ENCODE data around the gene TNFAIP8L3. TPM values are rescaled to one million over a fixed set of nuclear protein-coding genes. Genes with fewer than 3 reads are reported as not detected.

Gene TNFAIP8L3
- total and polyA plus RNA-seq, 9 of the 15 experiments (the other 6 are each of a cell fraction or from before 2014, with no cell fraction given), result 0.13 TPM; not detected in 8

DNA sequence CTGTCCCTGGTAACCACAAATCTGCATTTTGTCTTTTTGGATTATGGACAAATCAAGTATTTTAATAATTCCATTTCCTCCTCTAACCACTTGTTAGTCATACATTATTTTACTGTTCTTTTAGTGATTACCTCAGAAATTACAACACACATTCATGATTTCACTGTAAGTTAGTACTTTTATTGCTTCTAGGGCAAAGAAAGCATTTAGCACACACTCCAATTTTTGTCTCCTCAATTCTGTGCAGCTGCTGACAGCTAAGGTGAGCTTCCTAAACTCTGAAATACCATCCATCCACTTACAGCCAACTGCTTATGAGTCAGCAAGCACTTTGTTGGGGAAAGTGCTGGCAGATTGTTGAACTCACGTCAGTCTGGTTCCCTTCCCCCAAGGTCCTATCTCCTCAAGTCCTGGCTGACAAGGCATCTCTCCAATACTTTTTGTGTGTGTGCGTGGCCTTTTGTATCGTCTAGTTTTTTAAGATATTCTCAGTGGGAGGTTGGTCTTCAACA is 49.4 kb upstream of the TNFAIP8L3 start (continued):
- TF ChIP-seq RBM17 (IDR thresholded peaks at IDR 0.05; ENCODE audit: borderline replicate concordance, low read depth, low read length) (no peak), PTRF (tag; IDR thresholded peaks at IDR 0.05) (no peak), CBX3 (IDR thresholded peaks at IDR 0.05; ENCODE audit: borderline replicate concordance in 1 of 2, low read length in 2 of 2) (no peak), KDM1A (IDR thresholded peaks at IDR 0.05) (peak in 1 of 2 experiments; percentile 23; a peak in 1 of 4 replicates), PHB2 (IDR thresholded peaks at IDR 0.05; ENCODE audit: low read depth) (no peak), ZBTB7A (IDR thresholded peaks at IDR 0.05; ENCODE audit: borderline replicate concordance, control insufficient read depth, low read depth, low read length) (no peak), MAFF (IDR thresholded peaks at IDR 0.05; ENCODE audit: low read length) (no peak; the same call in 1 of the 2 replicates), OTX1 (CRISPR knock-in tag; IDR thresholded peaks at IDR 0.05) (no peak), ZNF232 (CRISPR knock-in tag; IDR thresholded peaks at IDR 0.05) (no peak), POLR2AphosphoS5 (IDR thresholded peaks at IDR 0.05; ENCODE audit: control insufficient read depth, insufficient read depth, low read depth, low read length) (no peak), REST (IDR thresholded peaks at IDR 0.05; ENCODE audit: borderline replicate concordance) (no peak), REST (CRISPR knock-in tag; IDR thresholded peaks at IDR 0.05; ENCODE audit: low read depth) (no peak), NCOA1 (IDR thresholded peaks at IDR 0.05; ENCODE audit: low read depth) (no peak)
- TF ChIP-seq, protein P1, sequence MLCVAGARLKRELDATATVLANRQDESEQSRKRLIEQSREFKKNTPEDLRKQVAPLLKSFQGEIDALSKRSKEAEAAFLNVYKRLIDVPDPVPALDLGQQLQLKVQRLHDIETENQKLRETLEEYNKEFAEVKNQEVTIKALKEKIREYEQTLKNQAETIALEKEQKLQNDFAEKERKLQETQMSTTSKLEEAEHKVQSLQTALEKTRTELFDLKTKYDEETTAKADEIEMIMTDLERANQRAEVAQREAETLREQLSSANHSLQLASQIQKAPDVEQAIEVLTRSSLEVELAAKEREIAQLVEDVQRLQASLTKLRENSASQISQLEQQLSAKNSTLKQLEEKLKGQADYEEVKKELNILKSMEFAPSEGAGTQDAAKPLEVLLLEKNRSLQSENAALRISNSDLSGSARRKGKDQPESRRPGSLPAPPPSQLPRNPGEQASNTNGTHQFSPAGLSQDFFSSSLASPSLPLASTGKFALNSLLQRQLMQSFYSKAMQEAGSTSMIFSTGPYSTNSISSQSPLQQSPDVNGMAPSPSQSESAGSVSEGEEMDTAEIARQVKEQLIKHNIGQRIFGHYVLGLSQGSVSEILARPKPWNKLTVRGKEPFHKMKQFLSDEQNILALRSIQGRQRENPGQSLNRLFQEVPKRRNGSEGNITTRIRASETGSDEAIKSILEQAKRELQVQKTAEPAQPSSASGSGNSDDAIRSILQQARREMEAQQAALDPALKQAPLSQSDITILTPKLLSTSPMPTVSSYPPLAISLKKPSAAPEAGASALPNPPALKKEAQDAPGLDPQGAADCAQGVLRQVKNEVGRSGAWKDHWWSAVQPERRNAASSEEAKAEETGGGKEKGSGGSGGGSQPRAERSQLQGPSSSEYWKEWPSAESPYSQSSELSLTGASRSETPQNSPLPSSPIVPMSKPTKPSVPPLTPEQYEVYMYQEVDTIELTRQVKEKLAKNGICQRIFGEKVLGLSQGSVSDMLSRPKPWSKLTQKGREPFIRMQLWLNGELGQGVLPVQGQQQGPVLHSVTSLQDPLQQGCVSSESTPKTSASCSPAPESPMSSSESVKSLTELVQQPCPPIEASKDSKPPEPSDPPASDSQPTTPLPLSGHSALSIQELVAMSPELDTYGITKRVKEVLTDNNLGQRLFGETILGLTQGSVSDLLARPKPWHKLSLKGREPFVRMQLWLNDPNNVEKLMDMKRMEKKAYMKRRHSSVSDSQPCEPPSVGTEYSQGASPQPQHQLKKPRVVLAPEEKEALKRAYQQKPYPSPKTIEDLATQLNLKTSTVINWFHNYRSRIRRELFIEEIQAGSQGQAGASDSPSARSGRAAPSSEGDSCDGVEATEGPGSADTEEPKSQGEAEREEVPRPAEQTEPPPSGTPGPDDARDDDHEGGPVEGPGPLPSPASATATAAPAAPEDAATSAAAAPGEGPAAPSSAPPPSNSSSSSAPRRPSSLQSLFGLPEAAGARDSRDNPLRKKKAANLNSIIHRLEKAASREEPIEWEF (CRISPR knock-in tag; IDR thresholded peaks at IDR 0.05), result no peak
- TF ChIP-seq, protein P2, sequence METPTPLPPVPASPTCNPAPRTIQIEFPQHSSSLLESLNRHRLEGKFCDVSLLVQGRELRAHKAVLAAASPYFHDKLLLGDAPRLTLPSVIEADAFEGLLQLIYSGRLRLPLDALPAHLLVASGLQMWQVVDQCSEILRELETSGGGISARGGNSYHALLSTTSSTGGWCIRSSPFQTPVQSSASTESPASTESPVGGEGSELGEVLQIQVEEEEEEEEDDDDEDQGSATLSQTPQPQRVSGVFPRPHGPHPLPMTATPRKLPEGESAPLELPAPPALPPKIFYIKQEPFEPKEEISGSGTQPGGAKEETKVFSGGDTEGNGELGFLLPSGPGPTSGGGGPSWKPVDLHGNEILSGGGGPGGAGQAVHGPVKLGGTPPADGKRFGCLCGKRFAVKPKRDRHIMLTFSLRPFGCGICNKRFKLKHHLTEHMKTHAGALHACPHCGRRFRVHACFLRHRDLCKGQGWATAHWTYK (CRISPR knock-in tag; IDR thresholded peaks at IDR 0.05), result no peak

Data from K562 (cell line).